Caco-2 (cell line): ENCODE data around the gene PIGS. TPM values are rescaled to one million over a fixed set of nuclear protein-coding genes. Genes with fewer than 3 reads are reported as not detected.

Experiments used
- BruUV-seq: library from RNA; stranded (reverse); fragments of 400-500 nt; replicated peaks from 2 replicates; lab custom pipeline; 2021; lab: Mats Ljungman, UMichigan
- CTCF ChIA-PET: fragments of 300-600 bp; sonication (Branson Sonifier 250); formaldehyde crosslinking; loops from one replicate; lab custom pipeline; 2022; ENCODE audit warnings: antibody characterized with exemption; lab: Charles Lee
- POLR2A ChIA-PET: fragments of 300-600 bp; sonication (Branson Sonifier 250); formaldehyde crosslinking; loops from one replicate; lab custom pipeline; 2022; ENCODE audit warnings: antibody characterized with exemption; lab: Charles Lee
- DNase-seq, 2 experiments: peaks; one replicate each; pipeline versions ENCODE4 v3.0.0 to v3.0.0-alpha.2; 2020 to 2022
- H3K27me3 ChIP-seq: replicated peaks from 2 replicates; pipeline ENCODE4 v1.6.0; 2011; ENCODE audit warnings: low read length; ENCODE audit not compliant: control insufficient read depth, insufficient read depth
- H3K36me3 ChIP-seq: 2 replicates; pipeline ENCODE4 v1.5.1; 2011; ENCODE audit warnings: low read length; ENCODE audit not compliant: control insufficient read depth, insufficient read depth
- H3K4me1 ChIP-seq: fragments of 250-450 bp; sonication (Bioruptor Pico); 2 replicates; pipeline ENCODE4 v1.5.1; 2020; ENCODE audit warnings: mild to moderate bottlenecking
- H3K4me3 ChIP-seq: 2 replicates; pipeline ENCODE4 v1.5.1; 2011; ENCODE audit warnings: low read depth, mild to moderate bottlenecking, control low read depth, low read length
- H3K9me3 ChIP-seq: fragments of 250-450 bp; sonication (Bioruptor Pico); 2 replicates; pipeline ENCODE4 v1.5.1; 2020; ENCODE audit warnings: mild to moderate bottlenecking, moderate library complexity
- H3K27ac Mint-ChIP-seq: one replicate; pipeline ENCODE4 v1.8.0; 2022; ENCODE audit warnings: mixed read lengths; ENCODE audit not compliant: unreplicated experiment
- H3K27me3 Mint-ChIP-seq: one replicate; pipeline ENCODE4 v1.8.0; 2022; ENCODE audit warnings: mixed read lengths; ENCODE audit not compliant: insufficient read depth, unreplicated experiment
- H3K36me3 Mint-ChIP-seq: one replicate; pipeline ENCODE4 v1.8.0; 2022; ENCODE audit warnings: mild to moderate bottlenecking, mixed read lengths; ENCODE audit not compliant: insufficient read depth, unreplicated experiment
- H3K4me1 Mint-ChIP-seq: one replicate; pipeline ENCODE4 v1.8.0; 2022; ENCODE audit warnings: low read depth, mixed read lengths; ENCODE audit not compliant: unreplicated experiment
- H3K4me3 Mint-ChIP-seq: one replicate; pipeline ENCODE4 v1.8.0; 2022; ENCODE audit warnings: mild to moderate bottlenecking, moderate library complexity, mixed read lengths; ENCODE audit not compliant: unreplicated experiment
- H3K9me3 Mint-ChIP-seq: one replicate; pipeline ENCODE4 v1.8.0; 2022; ENCODE audit warnings: mixed read lengths; ENCODE audit not compliant: unreplicated experiment
- CTCF ChIP-seq, 2 experiments: fragments of 200-600 bp in 1 of 2; IDR thresholded peaks; 1 replicate in 1 of 2; 2 replicates in 1 of 2; pipeline versions ENCODE4 v1.5.1 to v1.8.0; 2011 to 2022; ENCODE audit warnings: antibody characterized with exemption in 1 of 2, control low read depth in 1 of 2, inconsistent platforms in 1 of 2, low read depth in 1 of 2, low read length in 1 of 2, mild to moderate bottlenecking in 1 of 2, moderate library complexity in 1 of 2; ENCODE audit not compliant: insufficient read depth in 1 of 2, severe bottlenecking in 1 of 2, unreplicated experiment in 1 of 2
- intact Hi-C: fragments of 100-400 bp; cut with micrococcal nuclease; formaldehyde crosslinking; loops from one replicate; pipeline ENCODE4 v1.10.0; 2022; ENCODE audit not compliant: unreplicated experiment
- total RNA-seq: library from RNA; stranded (reverse); gene quantifications from 2 replicates; pipeline ENCODE4 v1.2.3, GENCODE V29; 2022

PIGS gene
- total RNA-seq, 1 experiment from 2014 or later, result 99.6 TPM

DNA sequence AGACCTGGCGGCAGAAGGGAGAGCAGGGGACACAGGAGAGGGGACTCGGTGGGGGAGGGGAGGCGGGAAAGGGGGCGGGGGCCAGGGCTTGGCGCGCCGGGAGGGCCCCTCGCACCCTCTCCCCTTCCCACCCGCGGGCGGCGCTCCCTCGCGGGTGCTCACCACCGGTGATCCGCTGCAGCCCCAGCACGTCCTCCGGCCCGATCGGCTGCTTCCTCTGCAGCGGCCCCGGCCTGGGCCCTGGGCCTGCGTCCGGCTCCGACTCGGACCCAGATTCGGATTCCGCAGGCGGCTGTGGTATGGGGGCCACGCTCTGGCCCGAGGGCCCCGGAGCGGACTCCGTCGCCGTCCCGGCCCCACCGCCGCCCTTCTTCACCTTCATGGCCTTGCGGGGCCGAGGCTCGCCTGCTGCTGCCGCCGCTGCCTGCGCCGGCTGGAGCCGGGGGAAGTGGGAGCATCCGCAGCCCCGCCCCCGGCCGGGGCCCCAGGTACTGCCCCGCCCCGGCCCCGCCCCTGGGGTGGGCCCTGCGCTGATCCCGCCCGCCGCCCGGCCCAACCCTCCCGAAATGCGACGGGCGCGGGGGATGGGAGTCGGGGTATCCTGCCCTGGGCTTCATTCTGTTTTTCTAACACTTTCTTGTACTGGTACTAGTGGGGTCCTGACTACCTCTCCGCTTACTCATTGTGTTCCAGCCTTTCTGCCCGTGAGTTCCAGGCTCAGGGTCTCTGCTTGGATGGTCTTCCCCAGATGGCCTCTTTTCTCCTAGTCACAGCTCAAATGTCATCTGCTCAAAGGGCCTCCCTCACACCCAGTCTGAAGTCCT, 18.9 kb downstream of the PIGS start, which contains the start of gene UNC119:
TSS of gene UNC119 (minus strand) at position 449 of the 824 bp plus-strand sequence. CDS start at position 382, 67 bp downstream.
- Histone ChIP-seq H3K27me3 (no peaks in the 10 kb centered on the region), H3K4me1 (peaks cover 26% of the 10 kb centered on the region), H3K36me3 (no peaks in the 10 kb centered on the region; the same call in 1 of the 2 replicates), H3K9me3 (no peaks in the 10 kb centered on the region), H3K4me3 (peak within 1 kb of the TSS; percentile 94)
- peak; percentile 75 to 88 for DNase-seq
- no TSS peak for BruUV-seq
- Mint-ChIP-seq H3K36me3 (peaks cover 48% of the 10 kb centered on the region), H3K27ac (peak within 1 kb of the TSS; percentile 74), H3K9me3 (no peaks in the 10 kb centered on the region), H3K4me3 (peak within 1 kb of the TSS; percentile 81), H3K27me3 (no peaks in the 10 kb centered on the region), H3K4me1 (peaks cover 31% of the 10 kb centered on the region)
- POLR2A ChIA-PET, result interaction anchor here (0.9 kb wide), 1 partner anchor 217 kb away, joined by 10 read pairs; the partner anchor contains the start of genes IFT20 and TNFAIP1
- CTCF ChIA-PET, result interaction anchor here (0.6 to 0.8 kb wide), 2 partner anchors 18 to 217 kb away, joined by 3 to 8 read pairs; partner anchors contain the start of genes IFT20 and TNFAIP1
- TF ChIP-seq CTCF (IDR thresholded peaks at IDR 0.05; ENCODE audit: insufficient read depth in 1 of 2, low read depth in 1 of 2, low read length in 1 of 2, severe bottlenecking in 1 of 2, unreplicated experiment in 1 of 2), result no peak
- intact Hi-C loops, result loop anchor here (2.0 kb wide), 1 partner anchor 24 kb away; the partner anchor contains the start of gene ALDOC

- no peaks in the 10 kb centered on the region for H3K9me3 ChIP-seq
- TF ChIP-seq CTCF (IDR thresholded peaks at IDR 0.05; ENCODE audit: insufficient read depth in 1 of 2, low read depth in 1 of 2, low read length in 1 of 2, severe bottlenecking in 1 of 2, unreplicated experiment in 1 of 2), result no peak
- CTCF ChIA-PET, result interaction anchor here (0.6 kb wide), 1 partner anchor 19 kb away, joined by 3 read pairs; no protein-coding TSS in a partner anchor
- BruUV-seq, result no TSS peak
- Mint-ChIP-seq H3K27ac (peak overlapping the region; percentile 16), H3K4me1 (peaks cover 31% of the 10 kb centered on the region), H3K9me3 (no peaks in the 10 kb centered on the region), H3K27me3 (no peaks in the 10 kb centered on the region), H3K4me3 (peak overlapping the region; percentile 81), H3K36me3 (peaks cover 40% of the 10 kb centered on the region)
- H3K36me3 ChIP-seq, result no peaks in the 10 kb centered on the region; the same call in 1 of the 2 replicates
- intact Hi-C loops, result loop anchor here (2.0 kb wide), 1 partner anchor 25 kb away; the partner anchor contains the start of gene ALDOC
- POLR2A ChIA-PET, result no interaction called here
- H3K27me3 ChIP-seq, result no peaks in the 10 kb centered on the region
- peak overlapping the region; percentile 94 for H3K4me3 ChIP-seq
- H3K4me1 ChIP-seq, result peaks cover 29% of the 10 kb centered on the region
- peak in 1 of 2 experiments; percentile 29 for DNase-seq
Measured at GRCh38 chr17:28551421-28552175, 19.7 kb downstream of the PIGS start.

GRCh38 chr17:28550858-28551257, 20.5 kb downstream of the PIGS start:
- DNase-seq, result no peak
- peaks cover 32% of the 10 kb centered on the region for H3K36me3 Mint-ChIP-seq
- Histone ChIP-seq H3K4me3 (no peak overlapping the region), H3K9me3 (no peaks in the 10 kb centered on the region), H3K4me1 (peaks cover 29% of the 10 kb centered on the region), H3K27me3 (no peaks in the 10 kb centered on the region), H3K36me3 (no peaks in the 10 kb centered on the region; the same call in 1 of the 2 replicates)
- no peaks in the 10 kb centered on the region for H3K9me3 Mint-ChIP-seq
- no peaks in the 10 kb centered on the region for H3K27me3 Mint-ChIP-seq
- intact Hi-C loops, result no loop called here
- ChIA-PET CTCF (interaction anchor here (0.6 kb wide), 2 partner anchors 50 to 163 kb away, joined by 3 to 5 read pairs; no protein-coding TSS in a partner anchor), POLR2A (interaction anchor here (0.8 kb wide), 1 partner anchor 21 kb away, joined by 4 read pairs; the partner anchor contains the start of gene PIGS)
- no peak overlapping the region for H3K27ac Mint-ChIP-seq
- no peak for TF ChIP-seq CTCF (IDR thresholded peaks at IDR 0.05; ENCODE audit: insufficient read depth in 1 of 2, low read depth in 1 of 2, low read length in 1 of 2, severe bottlenecking in 1 of 2, unreplicated experiment in 1 of 2)
- H3K4me1 Mint-ChIP-seq, result peaks cover 32% of the 10 kb centered on the region
- BruUV-seq, result no TSS peak
- peak overlapping the region; percentile 81 for H3K4me3 Mint-ChIP-seq
